Measurements from ENCODE around the gene KIF1A. TPM values are rescaled to one million over a fixed set of nuclear protein-coding genes. Genes with fewer than 3 reads are reported as not detected.
"Not testable (repeated sequence)": the region's sequence is repeated elsewhere in the genome, so short reads cannot be mapped to it uniquely, and the experiment has no call there.

Gene KIF1A
- total RNA-seq, 1 experiment from 2014 or later, result not detected

- no peak for DNase-seq (ENCODE audit: low spot score)
Observed at GRCh38 chr2:240787521-240788472, 32.2 kb downstream of the KIF1A start.

DNA sequence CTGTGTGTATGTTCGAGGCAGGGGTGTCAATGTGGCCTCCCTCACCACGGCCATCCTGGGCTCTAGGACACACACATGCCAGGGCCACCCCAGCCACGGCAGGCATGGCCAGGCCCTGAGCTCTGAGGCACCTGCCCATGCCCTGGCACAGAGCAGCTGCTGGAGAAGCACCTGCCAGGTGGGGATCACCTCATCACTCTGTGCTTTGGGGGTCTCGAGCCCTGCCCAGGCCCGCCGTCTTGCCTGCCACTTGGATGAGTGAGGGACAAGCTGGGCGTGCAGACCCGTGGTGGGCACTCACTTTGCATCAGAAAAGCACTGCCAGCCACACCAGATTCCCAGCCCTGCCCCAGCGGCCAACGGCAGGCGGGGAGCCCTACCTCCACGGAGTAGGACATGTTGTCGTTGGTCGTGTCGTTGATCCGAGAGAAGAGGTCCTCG lies 33.1 kb downstream of the KIF1A start:
- no peak for DNase-seq (ENCODE audit: low spot score)

GRCh38 chr2:240786355-240786841 lies 33.6 kb downstream of the KIF1A start:
- DNase-seq (ENCODE audit: low spot score), result no peak

DNA sequence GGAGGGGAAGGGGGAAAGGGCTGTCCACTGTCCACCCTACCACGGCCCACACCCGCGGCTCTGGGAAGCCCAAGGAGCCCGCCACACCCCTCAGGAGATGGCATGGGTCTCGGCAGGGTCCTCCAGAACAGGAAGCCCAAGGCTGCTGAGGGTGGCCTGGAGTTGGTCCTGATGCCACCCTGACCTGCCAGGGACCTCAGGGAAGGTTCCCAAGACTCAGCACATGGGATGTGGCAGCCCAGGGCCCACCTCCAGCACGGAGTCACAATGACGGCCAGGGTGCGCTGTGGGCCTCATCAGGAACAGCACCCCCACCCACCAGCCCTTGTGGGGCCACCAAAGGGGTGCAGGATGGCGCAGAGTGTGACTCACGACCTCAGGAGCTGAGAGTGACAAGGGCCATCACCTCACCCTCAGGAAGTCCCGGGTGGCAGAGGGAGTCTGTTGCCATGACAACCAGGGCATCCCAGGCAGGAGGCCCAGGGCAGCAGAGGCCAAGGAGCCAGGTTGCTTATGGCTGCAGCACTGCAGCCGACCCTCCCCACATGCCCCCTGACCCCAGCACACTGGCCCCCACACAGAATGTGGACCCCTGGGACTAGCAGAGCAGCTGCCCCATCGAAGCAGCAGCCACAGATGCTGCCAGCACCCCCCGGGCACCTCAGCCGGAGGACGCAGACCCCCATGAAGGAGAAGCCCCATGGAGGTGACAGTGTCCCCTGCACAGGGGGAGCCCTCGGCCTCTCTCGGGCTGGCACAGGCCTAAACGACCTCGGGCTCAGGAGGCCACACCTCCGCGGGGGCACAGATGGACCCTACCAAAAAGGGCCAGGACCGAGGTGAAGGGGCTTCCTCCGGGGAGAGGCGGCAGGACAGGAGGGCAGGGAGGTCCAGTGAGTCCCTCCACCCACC lies 34.3 kb downstream of the KIF1A start:
- DNase-seq (ENCODE audit: low spot score), result no peak

- DNase-seq (ENCODE audit: low spot score), result no peak
Observed at GRCh38 chr2:240784629-240785423, 35.2 kb downstream of the KIF1A start.

GRCh38 chr2:240783819-240784621 lies 36.0 kb downstream of the KIF1A start:
- DNase-seq (ENCODE audit: low spot score), result no peak

DNA sequence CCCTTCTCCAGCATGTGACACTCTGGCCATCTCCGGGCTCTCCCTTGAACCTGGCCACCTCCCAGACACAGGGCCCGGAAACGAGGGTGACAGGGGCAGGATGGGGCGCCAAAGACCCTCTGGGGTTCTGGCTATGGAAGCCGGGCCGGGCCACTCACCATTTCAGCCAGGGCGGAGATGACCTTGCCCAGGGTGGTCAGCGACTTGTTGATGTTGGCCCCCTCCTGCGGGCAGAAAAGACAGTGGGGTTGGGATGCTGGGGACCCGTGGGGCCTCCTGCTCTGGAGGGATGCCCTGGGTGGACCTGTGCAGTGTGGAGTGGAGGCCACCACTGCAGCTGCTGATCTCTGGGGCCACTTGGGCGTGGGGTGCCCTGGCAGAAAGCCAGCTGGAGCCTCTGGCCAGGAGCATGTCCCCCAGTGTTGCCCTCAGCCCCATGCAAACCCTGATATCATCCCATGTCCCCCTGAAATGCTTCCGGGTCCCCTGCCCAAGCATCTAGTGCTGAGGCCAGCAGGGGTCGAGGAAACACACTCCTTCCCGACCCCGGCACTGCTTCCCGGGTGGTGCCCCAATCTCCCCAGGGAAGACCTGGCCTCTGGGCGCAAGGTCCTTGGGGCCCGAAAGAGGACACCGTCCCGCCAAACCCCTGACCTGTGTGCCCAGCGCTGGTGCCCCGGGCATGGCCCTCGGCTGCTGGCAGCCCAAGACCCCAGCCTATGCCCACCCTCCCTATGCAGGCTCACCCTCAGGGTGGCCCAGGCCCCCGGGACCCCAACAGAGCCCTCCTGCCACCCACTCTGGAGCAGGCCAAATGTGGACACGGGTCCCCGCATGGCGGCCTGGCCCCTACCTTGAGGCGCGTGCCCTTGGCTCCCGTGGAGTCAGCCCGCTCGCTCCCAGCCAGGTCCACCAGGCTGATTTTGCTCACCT lies 36.9 kb downstream of the KIF1A start:
- no peak for DNase-seq (ENCODE audit: low spot score)

- no peak for DNase-seq (ENCODE audit: low spot score)
Observed at GRCh38 chr2:240782221-240782885, 37.7 kb downstream of the KIF1A start.

DNA sequence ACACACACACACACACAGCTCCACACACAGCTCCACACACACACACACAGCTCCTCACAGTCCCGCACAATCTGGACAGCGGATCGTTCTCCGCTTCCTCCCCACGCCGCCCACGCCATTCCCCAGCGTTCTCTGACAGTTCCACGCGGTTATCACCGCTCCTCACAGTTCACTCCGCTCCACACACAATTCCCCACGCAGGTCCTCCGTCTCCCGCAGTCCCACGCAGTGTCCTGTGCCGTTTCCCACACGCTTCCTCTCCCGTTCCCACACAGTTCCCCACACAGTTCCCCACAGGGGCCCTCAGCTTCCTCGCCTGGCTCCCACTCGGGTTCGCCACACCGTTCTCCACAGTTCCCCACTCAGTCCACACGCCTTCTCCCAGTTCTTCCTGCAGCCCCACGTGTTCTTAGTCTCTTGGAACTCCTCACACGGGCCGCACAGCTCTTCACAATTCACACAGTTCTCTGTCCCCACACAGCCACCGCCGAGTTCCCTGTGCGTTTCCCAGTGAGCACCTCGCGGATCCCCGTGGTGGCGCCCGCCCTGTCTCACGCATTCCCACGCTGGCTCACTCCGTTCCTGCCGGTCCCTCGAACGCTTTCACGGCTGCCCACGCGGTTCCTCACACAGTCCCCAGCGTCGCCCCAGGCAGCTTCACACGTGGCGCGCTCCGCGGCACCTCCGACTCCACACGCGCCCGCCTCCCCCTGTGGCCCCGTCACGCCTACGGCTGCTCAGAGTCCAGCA lies 38.4 kb downstream of the KIF1A start:
- no peak for DNase-seq (ENCODE audit: low spot score)

DNA sequence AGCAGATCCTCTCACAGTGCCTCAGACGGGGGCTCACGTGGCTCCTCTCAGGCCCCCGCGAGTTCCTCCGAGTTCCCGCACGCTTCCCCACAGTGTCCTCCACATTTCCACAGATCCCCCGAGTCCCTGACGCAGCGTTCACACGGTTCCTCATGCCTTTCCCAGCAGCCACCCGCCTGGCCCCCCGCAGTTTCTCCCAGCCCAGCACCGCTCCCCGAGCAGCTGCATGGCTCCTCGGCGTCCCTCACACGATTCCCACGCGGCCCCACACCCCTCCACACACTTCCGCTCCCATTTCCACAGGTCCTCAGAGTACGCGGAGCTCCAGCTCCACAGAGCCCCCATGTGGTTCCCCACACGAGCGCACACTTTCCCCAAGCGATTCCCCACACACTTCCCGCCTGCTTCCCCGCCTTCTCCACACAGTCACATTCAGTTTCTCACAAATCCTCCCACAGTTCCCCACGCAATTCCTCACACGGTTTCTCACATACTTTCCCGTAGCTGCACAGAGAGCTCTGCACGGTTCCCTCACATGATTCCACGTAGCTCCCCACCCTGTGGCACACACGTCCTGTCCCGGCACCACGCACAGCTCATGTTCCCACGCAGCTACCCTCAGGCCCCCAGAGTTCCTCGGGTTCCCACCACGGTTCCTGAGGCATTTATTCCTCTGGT lies 39.9 kb downstream of the KIF1A start:
- DNase-seq (ENCODE audit: low spot score), result no peak

DNA sequence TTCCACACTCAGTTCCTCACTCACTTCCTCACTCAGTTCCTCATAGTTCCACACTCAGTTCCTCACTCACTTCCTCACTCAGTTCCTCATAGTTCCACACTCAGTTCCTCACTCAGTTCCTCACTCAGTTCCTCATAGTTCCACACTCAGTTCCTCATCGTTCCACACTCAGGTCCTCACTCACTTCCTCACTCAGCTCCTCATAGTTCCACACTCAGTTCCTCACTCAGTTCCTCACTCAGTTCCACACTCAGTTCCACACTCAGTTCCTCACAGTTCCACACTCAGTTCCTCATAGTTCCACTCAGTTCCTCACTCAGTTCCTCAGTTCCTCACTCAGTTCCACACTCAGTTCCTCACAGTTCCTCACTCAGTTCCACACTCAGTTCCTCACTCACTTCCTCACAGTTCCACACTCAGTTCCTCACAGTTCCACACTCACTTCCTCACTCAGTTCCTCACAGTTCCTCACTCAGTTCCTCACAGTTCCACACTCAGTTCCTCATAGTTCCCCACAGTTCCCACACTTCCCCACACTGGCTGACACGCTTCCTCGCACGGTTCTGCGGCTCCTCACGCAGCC lies 40.7 kb downstream of the KIF1A start:
- not testable (repeated sequence) for DNase-seq (ENCODE audit: low spot score)

GRCh38 chr2:240778426-240778825 lies 41.6 kb downstream of the KIF1A start:
- DNase-seq (ENCODE audit: low spot score), result no peak

GRCh38 chr2:240777456-240778212 lies 42.4 kb downstream of the KIF1A start:
- no peak for DNase-seq (ENCODE audit: low spot score)

DNA sequence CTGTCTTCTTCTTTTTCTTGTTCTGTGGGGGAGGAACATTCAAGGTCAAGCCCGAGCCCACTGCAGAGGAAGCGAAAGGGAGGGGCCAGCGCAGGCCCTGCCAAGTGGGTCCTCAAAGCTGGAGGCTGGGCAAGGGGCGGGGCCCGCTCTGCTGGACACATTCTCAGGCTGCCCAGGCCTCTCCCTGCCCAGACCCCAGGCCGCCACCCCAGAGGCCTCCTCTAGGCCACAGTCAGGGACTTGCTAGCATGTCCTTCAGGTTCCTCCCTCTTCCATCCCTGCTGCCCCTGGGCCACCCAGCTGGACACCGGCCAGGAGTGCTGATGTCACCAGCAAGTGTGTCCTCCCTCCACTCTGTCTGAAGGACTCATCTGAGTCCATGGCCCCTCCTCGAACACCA lies 44.1 kb downstream of the KIF1A start:
- no peak for DNase-seq (ENCODE audit: low spot score)

- DNase-seq (ENCODE audit: low spot score), result no peak
Observed at GRCh38 chr2:240774856-240775255, 45.2 kb downstream of the KIF1A start.

DNA sequence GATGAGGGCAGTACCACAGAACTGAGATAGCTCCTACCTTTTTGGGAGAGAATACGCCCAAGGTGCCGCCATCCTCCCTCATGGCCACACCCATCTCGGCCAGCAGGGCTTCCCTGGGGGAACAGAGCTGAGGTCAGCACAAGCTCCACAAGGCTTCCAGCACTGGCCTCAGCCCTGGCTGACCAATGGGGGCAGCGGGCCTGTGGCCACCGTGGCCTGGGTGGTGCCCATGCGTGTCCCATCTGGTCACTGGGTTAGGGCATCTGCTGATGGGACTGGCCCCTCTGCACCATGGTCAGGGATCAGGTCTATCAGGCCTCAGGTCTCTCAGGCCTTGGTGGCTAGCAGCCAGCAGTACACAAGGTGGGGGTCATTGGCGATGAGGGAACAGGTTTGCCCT lies 50.9 kb downstream of the KIF1A start:
- DNase-seq (ENCODE audit: low spot score), result no peak

Measured in HT-29 (cell line).